ENCODE measurements around the gene FBXO47. TPM values are rescaled to one million over a fixed set of nuclear protein-coding genes. Genes with fewer than 3 reads are reported as not detected.
A peak's percentile ranks its signal among the peaks of the same experiment; 100 is the strongest.

FBXO47 gene
- total RNA-seq, 2 donors from 2014 or later, result not detected

GRCh38 chr17:39014044-39014794 is 47.0 kb upstream of the FBXO47 start:
- Histone ChIP-seq H3K4me1 (no peaks in the 10 kb centered on the region), H3K27ac (no peak overlapping the region), H3K9me3 (no peaks in the 10 kb centered on the region), H3K36me3 (replicated peaks in 1 of 2; ENCODE audit: insufficient read depth in 1 of 2, low read depth in 2 of 2) (no peaks in the 10 kb centered on the region), H3K27me3 (no peaks in the 10 kb centered on the region), H3K4me3 (no peak overlapping the region)
- DNase-seq (no peak), ATAC-seq (no peak)
- no peak for TF ChIP-seq POLR2A (IDR thresholded peaks at IDR 0.05)
- no peak for TF ChIP-seq CTCF (IDR thresholded peaks at IDR 0.05)
- intact Hi-C loops (cut with DNase I), result no loop called here
- 74 to 83% methylated on average over 4 of the region's 4 CpGs for WGBS, 2 donors

GRCh38 chr17:39012725-39013124 is 45.5 kb upstream of the FBXO47 start:
- H3K27me3 ChIP-seq, result no peaks in the 10 kb centered on the region
- no peak for TF ChIP-seq CTCF (IDR thresholded peaks at IDR 0.05)
- no peak for TF ChIP-seq POLR2A (IDR thresholded peaks at IDR 0.05)
- no peaks in the 10 kb centered on the region for H3K9me3 ChIP-seq
- H3K4me3 ChIP-seq, result no peak overlapping the region
- no peaks in the 10 kb centered on the region for H3K4me1 ChIP-seq
- WGBS, 2 donors, result 75 to 82% methylated on average over 6 to 7 of the region's 7 CpGs
- no peak overlapping the region for H3K27ac ChIP-seq
- DNase-seq (no peak), ATAC-seq (no peak)
- H3K36me3 ChIP-seq (replicated peaks in 1 of 2; ENCODE audit: insufficient read depth in 1 of 2, low read depth in 2 of 2), result no peaks in the 10 kb centered on the region
- intact Hi-C loops (cut with DNase I), result no loop called here

- ATAC-seq (peak; percentile 21), DNase-seq (peak in 2 of 4 donors; percentile 22 to 25)
- no peak overlapping the region for H3K4me3 ChIP-seq
- intact Hi-C loops (cut with DNase I), result no loop called here
- H3K27ac ChIP-seq, result no peak overlapping the region
- TF ChIP-seq POLR2A (IDR thresholded peaks at IDR 0.05) (no peak), CTCF (IDR thresholded peaks at IDR 0.05) (peak in 1 of 7 experiments; percentile 15)
- H3K27me3 ChIP-seq, result no peaks in the 10 kb centered on the region
- H3K9me3 ChIP-seq, result no peaks in the 10 kb centered on the region
- no peaks in the 10 kb centered on the region for H3K36me3 ChIP-seq (replicated peaks in 1 of 2; ENCODE audit: insufficient read depth in 1 of 2, low read depth in 2 of 2)
- 43 to 52% methylated on average over 10 to 14 of the region's 14 CpGs for WGBS, 2 donors
- H3K4me1 ChIP-seq, result no peaks in the 10 kb centered on the region
Observed at GRCh38 chr17:39011907-39012468, 44.8 kb upstream of the FBXO47 start.

GRCh38 chr17:39009581-39010001 is 42.4 kb upstream of the FBXO47 start:
- Histone ChIP-seq H3K36me3 (replicated peaks in 1 of 2; ENCODE audit: insufficient read depth in 1 of 2, low read depth in 2 of 2) (no peaks in the 10 kb centered on the region), H3K27ac (no peak overlapping the region), H3K4me1 (no peaks in the 10 kb centered on the region), H3K4me3 (no peak overlapping the region), H3K27me3 (no peaks in the 10 kb centered on the region), H3K9me3 (no peaks in the 10 kb centered on the region)
- 73 to 76% methylated on average over 3 of the region's 3 CpGs for WGBS, 2 donors
- TF ChIP-seq CTCF (IDR thresholded peaks at IDR 0.05) (no peak), POLR2A (IDR thresholded peaks at IDR 0.05) (no peak)
- ATAC-seq (no peak), DNase-seq (no peak)
- intact Hi-C loops (cut with DNase I), result no loop called here

All from body of pancreas (tissue), 4 donors.